ENCODE measurements around the gene TCP11.
"Not testable (repeated sequence)": the region's sequence is repeated elsewhere in the genome, so short reads cannot be mapped to it uniquely, and the experiment has no call there.

TCP11 gene

DNA sequence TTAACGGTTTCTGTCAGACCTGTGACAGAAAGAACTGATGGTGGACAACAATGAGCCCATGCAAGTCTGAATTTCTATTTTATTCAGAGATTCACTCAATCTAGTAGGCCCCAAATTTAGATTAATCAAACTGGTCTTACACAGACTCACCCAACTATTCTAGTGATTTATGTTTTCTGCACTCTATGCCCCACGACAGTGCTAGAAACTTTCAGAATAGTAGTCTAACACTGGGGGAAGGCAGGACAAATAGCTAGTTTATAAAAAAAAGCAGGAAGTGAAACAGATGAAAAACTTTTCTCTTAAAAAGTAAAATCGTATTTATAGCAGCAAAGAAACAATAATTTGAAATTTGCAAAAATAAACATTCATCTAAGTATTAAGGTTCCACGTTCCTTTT is 5.0 kb downstream of the TCP11 start:
- H3K4me3 ChIP-seq (replicated peaks; ENCODE audit: low read depth, low read length): no peak overlapping the region
- DNase-seq (ENCODE audit: extremely low read depth, low read depth): no peak
- TF ChIP-seq, protein P1, sequence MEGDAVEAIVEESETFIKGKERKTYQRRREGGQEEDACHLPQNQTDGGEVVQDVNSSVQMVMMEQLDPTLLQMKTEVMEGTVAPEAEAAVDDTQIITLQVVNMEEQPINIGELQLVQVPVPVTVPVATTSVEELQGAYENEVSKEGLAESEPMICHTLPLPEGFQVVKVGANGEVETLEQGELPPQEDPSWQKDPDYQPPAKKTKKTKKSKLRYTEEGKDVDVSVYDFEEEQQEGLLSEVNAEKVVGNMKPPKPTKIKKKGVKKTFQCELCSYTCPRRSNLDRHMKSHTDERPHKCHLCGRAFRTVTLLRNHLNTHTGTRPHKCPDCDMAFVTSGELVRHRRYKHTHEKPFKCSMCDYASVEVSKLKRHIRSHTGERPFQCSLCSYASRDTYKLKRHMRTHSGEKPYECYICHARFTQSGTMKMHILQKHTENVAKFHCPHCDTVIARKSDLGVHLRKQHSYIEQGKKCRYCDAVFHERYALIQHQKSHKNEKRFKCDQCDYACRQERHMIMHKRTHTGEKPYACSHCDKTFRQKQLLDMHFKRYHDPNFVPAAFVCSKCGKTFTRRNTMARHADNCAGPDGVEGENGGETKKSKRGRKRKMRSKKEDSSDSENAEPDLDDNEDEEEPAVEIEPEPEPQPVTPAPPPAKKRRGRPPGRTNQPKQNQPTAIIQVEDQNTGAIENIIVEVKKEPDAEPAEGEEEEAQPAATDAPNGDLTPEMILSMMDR (IDR thresholded peaks at IDR 0.05; ENCODE audit: low read depth, low read length, missing control alignments): no peak

DNA sequence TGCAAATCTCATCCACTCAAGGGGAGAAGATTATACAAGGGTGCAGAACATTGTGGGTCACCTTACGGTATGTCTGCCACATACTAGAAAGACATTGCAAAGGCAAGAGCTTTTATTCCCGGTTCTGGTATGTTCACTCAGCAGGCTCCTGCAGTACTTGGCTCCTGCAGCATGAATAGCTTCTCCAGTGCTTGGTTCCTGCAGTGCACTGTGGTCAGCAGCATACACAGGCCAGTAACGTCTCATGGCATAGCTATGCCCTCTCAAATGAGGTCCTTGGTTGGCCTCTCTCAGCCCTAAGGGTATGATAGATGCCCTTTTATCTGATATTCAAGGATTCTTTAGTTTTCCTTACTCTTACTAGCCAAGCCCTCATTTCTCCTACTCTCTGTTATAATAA is 12.6 kb downstream of the TCP11 start:
- TF ChIP-seq, protein P1 (IDR thresholded peaks at IDR 0.05; ENCODE audit: low read depth, low read length, missing control alignments): no peak
- H3K4me3 ChIP-seq (replicated peaks; ENCODE audit: low read depth, low read length): no peak overlapping the region
- DNase-seq (ENCODE audit: extremely low read depth, low read depth): no peak

DNA sequence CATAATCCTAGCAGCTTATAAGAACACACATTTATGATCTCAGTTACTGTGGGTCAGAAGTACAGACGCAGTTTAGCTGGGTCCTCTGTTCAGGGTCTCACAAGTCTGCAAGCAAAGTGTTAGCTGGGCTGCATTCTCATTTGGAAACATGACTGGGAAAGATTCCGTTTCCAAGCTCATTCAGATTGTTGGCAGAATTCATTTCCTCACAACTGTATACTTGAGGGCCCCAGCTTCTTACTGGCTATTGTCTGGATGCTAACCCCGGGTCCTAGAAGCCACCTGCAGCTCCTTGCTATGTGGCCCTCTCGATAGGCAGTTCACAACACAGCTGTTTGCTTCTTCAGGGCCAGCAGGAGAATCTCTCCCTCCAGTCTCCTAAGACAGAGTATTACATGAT is 13.1 kb downstream of the TCP11 start:
- no peak for DNase-seq (ENCODE audit: extremely low read depth, low read depth)
- H3K4me3 ChIP-seq (replicated peaks; ENCODE audit: low read depth, low read length): no peak overlapping the region
- TF ChIP-seq, protein P1 (IDR thresholded peaks at IDR 0.05; ENCODE audit: low read depth, low read length, missing control alignments): no peak

DNA sequence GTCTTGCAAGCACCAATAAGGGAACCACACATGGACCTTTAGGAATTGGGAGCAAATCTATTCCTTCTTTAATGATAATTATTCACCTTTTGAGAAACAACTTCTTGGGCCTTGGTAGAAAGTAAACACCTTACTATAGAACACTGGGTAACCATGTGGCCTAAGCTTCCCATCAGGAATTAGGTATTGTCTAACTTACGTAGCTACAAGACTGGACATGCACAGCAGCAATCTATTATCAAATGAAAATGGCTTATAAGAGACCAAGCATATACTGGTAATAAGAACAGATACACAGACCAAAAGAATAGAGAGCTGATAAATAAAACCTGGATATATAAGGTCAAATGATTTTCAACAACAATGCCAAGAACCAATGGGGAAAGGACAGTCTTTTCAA is 16.8 kb downstream of the TCP11 start:
- TF ChIP-seq, protein P1 (IDR thresholded peaks at IDR 0.05; ENCODE audit: low read depth, low read length, missing control alignments): no peak
- H3K4me3 ChIP-seq (replicated peaks; ENCODE audit: low read depth, low read length): no peak overlapping the region

DNA sequence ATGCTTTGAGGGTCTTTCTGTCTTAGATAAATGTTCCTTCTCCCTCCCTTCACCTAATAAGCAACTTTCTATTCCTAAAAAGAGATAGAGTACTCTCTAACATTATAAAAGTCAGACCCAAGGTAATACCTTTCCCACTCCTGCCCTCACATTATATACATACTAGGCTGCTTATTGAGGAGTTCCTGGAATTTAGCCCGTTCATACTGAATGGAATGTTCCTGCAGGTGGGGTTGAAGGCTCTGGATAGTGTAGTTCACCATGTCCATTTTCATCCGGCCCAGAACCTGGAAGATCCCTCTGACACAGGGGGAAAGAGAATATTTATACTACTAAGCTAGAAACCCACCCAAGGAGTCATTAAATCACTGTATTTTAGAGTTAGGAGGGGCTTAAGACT is 20.4 kb downstream of the TCP11 start:
- no peak for DNase-seq (ENCODE audit: extremely low read depth, low read depth)
- TF ChIP-seq, protein P1 (IDR thresholded peaks at IDR 0.05; ENCODE audit: low read depth, low read length, missing control alignments): no peak
- H3K4me3 ChIP-seq (replicated peaks; ENCODE audit: low read depth, low read length): no peak overlapping the region

More for the DNA sequence above, 16.8 kb downstream of the TCP11 start:
- no peak for DNase-seq (ENCODE audit: extremely low read depth, low read depth)

DNA sequence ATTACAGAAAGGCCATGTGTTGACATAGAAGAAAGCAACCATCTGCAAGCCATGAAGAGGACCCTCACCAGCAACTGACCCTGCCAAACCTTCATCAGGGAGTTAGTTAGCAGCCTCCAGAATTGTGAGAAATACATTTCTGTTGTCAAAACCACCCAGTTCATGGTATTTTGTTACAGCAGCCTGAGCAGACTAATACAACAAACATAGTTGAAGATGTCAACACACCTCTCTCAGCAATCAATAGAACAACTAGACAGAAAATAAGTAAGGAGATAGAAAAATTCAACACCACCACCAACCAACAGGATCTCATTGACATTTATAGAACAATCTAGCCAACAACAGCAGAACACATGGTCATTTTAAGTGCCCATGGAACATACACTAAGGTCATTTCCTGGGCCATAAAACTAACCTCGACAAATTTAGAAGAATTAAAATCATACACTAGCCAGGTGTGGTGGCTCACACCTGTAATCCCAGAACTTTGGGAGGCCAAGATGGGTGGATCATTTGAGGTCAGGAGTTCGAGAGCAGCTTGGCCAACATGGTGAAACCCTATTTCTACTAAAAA is 32.7 kb downstream of the TCP11 start:
- no peak for DNase-seq (ENCODE audit: extremely low read depth, low read depth)
- TF ChIP-seq, protein P1 (IDR thresholded peaks at IDR 0.05; ENCODE audit: low read depth, low read length, missing control alignments): no peak
- H3K4me3 ChIP-seq (replicated peaks; ENCODE audit: low read depth, low read length): no peak overlapping the region

DNA sequence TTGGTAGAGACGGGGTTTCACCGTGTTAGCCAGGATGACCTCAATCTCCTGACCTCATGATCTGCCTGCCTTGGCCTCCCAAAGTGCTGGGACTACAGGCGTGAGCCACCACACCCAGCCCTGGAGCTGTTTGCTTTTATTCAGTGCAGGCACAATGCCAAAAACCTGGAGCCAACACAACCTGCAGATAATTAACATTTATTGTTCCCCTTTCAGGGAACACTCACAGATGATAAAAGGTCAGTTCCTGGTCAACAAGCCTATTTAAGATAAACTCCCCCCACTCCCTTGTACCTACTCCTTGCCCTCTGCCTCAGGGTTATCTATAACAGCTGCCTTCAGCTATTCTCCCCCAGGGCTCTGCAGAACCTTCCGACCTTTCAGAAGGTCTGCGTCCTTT is 33.4 kb downstream of the TCP11 start:
- H3K4me3 ChIP-seq (replicated peaks; ENCODE audit: low read depth, low read length); DNase-seq (ENCODE audit: extremely low read depth, low read depth): not testable (repeated sequence)

DNA sequence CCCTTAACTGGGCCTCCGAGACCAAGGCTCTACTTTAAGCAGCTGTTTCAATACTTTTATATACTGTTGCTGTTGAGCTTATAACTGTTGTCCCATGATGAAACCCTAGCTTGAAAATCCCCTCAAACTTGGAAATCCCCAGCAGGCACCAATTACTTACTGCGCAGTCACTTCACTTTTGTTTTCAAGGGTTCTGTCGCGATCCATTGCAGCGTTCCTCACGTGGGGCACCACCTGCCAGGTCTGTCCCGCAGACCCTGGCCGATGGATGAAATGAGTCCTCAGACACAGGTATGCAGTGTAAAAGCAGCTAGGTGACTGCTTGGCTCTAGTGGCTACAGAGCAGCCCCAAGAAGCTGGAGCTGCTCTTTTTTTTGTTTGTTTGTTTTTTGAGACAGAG is 33.9 kb downstream of the TCP11 start:
- not testable (repeated sequence) for DNase-seq (ENCODE audit: extremely low read depth, low read depth); H3K4me3 ChIP-seq (replicated peaks; ENCODE audit: low read depth, low read length)

DNA sequence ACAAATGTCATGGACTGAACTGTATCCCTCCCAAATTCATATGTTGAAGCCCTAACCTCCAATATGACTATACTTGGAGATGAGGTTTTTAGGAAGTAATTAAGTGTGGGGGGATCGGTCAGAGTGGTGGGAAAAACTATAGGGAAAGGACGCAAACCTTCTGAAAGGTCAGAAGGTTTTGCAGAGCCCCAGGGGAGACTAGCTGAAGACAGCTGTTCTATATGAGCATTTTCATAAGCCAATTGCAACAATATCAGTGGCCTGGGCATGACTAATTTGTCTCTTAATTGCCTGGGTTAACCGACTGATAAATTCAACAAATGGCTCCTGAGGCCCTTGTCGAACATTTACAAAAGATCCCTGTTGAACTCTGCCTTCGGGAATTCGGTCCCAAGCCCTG is 35.1 kb downstream of the TCP11 start:
- not testable (repeated sequence) for DNase-seq (ENCODE audit: extremely low read depth, low read depth); H3K4me3 ChIP-seq (replicated peaks; ENCODE audit: low read depth, low read length)
